NCI-H2107 treated with DMSO at 0.1 percent for 48 hours (cell line): Measurements from ENCODE around the gene EMC10.
"Not testable (repeated sequence)": the region's sequence is repeated elsewhere in the genome, so short reads cannot be mapped to it uniquely, and the experiment has no call there.

Experiments used
- DNase-seq: peaks from one replicate; lab custom pipeline; 2025; ENCODE audit not compliant: unreplicated experiment; lab: John Stamatoyannopoulos, UW

The EMC10 gene

GRCh38 chr19:50450369-50451222 lies 25.7 kb upstream of the EMC10 start:
- DNase-seq: no peak

GRCh38 chr19:50451223-50451534 lies 25.1 kb upstream of the EMC10 start:
- no peak for DNase-seq

GRCh38 chr19:50453243-50453642 lies 23.1 kb upstream of the EMC10 start:
- DNase-seq: no peak

- no peak for DNase-seq
Observed at GRCh38 chr19:50455992-50456391, 20.3 kb upstream of the EMC10 start.

- DNase-seq: no peak
Observed at GRCh38 chr19:50457300-50457699, 19.0 kb upstream of the EMC10 start.

GRCh38 chr19:50458396-50459066 lies 17.8 kb upstream of the EMC10 start:
- no peak for DNase-seq

GRCh38 chr19:50459067-50459456 lies 17.2 kb upstream of the EMC10 start:
- no peak for DNase-seq

GRCh38 chr19:50459638-50460037 lies 16.7 kb upstream of the EMC10 start:
- DNase-seq: no peak

GRCh38 chr19:50460161-50460765 lies 16.0 kb upstream of the EMC10 start:
- DNase-seq: no peak

GRCh38 chr19:50461066-50461875 lies 15.0 kb upstream of the EMC10 start:
- DNase-seq: peak; percentile 76

- no peak for DNase-seq
Observed at GRCh38 chr19:50462970-50463369, 13.3 kb upstream of the EMC10 start.

GRCh38 chr19:50464348-50464747 lies 12.0 kb upstream of the EMC10 start:
- no peak for DNase-seq

- no peak for DNase-seq
Observed at GRCh38 chr19:50465000-50465399, 11.3 kb upstream of the EMC10 start.

GRCh38 chr19:50465986-50466705 lies 10.2 kb upstream of the EMC10 start:
- DNase-seq: peak; percentile 36

GRCh38 chr19:50466706-50467039 lies 9.6 kb upstream of the EMC10 start:
- DNase-seq: no peak

- DNase-seq: no peak
Observed at GRCh38 chr19:50467566-50467965, 8.7 kb upstream of the EMC10 start.

- DNase-seq: no peak
Observed at GRCh38 chr19:50468818-50469217, 7.5 kb upstream of the EMC10 start.

- not testable (repeated sequence) for DNase-seq
Observed at GRCh38 chr19:50473336-50473735, 3.0 kb upstream of the EMC10 start.

- DNase-seq: no peak
Observed at GRCh38 chr19:50475101-50475568, 1.2 kb upstream of the EMC10 start.

- no peak for DNase-seq
Observed at GRCh38 chr19:50475736-50476223, 527 bp upstream of the EMC10 start.

GRCh38 chr19:50476907-50477238 lies 566 bp downstream of the EMC10 start:
- DNase-seq: no peak
